ENCODE measurements around the gene SLC7A1. TPM values are rescaled to one million over a fixed set of nuclear protein-coding genes. Genes with fewer than 3 reads are reported as not detected.
A peak's percentile ranks its signal among the peaks of the same experiment; 100 is the strongest.

SLC7A1 gene
- total and polyA plus RNA-seq, 12 donors, result 3.8 to 29.2 (median 17.4) TPM

DNA sequence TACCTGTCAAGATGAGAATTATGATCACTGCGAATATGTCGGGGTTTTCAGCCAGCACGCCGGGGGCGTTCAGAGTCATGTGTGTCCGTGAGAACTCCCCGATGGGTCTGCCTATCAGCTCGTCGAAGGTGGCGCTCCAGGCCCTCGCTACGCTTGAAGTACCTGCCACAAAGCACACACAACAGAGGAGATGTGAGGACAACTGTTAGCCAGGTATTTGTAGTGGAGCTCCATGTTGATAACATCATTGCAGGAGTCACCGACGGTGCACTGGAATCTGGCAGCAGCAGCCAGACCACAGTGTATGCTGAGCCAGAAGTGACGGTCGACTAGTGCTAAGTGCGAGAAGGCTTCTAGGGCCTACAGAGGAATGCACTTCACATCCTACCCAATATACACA is 62.7 kb downstream of the SLC7A1 start:
- intact Hi-C loops (cut with DNase I), result no loop called here
- Histone ChIP-seq H3K27ac (no peak overlapping the region), H3K4me3 (no peak overlapping the region), H3K9me3 (no peaks in the 10 kb centered on the region), H3K4me1 (peaks cover 0 to 5% (median 0%) of the 10 kb centered on the region in 9 donors), H3K36me3 (peaks cover 0 to 84% (median 5%) of the 10 kb centered on the region in 9 donors), H3K27me3 (no peaks in the 10 kb centered on the region)
- no peak for ATAC-seq
- TF ChIP-seq, protein P1, sequence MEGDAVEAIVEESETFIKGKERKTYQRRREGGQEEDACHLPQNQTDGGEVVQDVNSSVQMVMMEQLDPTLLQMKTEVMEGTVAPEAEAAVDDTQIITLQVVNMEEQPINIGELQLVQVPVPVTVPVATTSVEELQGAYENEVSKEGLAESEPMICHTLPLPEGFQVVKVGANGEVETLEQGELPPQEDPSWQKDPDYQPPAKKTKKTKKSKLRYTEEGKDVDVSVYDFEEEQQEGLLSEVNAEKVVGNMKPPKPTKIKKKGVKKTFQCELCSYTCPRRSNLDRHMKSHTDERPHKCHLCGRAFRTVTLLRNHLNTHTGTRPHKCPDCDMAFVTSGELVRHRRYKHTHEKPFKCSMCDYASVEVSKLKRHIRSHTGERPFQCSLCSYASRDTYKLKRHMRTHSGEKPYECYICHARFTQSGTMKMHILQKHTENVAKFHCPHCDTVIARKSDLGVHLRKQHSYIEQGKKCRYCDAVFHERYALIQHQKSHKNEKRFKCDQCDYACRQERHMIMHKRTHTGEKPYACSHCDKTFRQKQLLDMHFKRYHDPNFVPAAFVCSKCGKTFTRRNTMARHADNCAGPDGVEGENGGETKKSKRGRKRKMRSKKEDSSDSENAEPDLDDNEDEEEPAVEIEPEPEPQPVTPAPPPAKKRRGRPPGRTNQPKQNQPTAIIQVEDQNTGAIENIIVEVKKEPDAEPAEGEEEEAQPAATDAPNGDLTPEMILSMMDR (IDR thresholded peaks at IDR 0.05), result no peak
- DNase-seq, result no peak
- 85 to 91% methylated on average over 17 of the region's 17 CpGs for WGBS, 2 donors

DNA sequence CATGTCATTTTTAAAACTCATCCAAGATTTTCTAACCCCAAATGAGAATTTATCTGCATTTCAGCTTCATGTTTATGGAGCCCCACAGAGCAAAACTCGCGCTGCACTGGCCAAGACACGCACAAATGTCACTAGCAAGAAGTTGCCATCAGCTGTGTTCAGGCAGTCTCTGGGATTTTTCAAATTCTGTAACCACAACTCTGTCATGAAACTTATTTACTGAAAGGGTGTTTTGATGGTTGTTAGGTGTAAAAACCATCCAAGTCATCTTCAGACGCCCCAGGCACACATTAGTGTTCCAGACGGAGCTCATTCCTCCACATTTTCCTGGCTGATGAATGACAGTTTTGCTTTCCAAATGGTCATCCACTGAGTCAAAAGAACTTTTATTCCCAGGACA is 63.4 kb downstream of the SLC7A1 start:
- TF ChIP-seq, protein P1 (IDR thresholded peaks at IDR 0.05), result no peak
- DNase-seq (no peak), ATAC-seq (peak in 2 of 8 donors; percentile 34 to 37)
- Histone ChIP-seq H3K9me3 (no peaks in the 10 kb centered on the region), H3K4me3 (no peak overlapping the region), H3K36me3 (peaks cover 0 to 91% (median 5%) of the 10 kb centered on the region in 9 donors), H3K27ac (no peak overlapping the region), H3K27me3 (no peaks in the 10 kb centered on the region), H3K4me1 (peaks cover 0 to 4% (median 0%) of the 10 kb centered on the region in 9 donors)
- intact Hi-C loops (cut with DNase I), result no loop called here
- WGBS, 2 donors, result 75 to 85% methylated on average over 5 of the region's 5 CpGs

- Histone ChIP-seq H3K4me1 (peaks cover 0 to 4% (median 0%) of the 10 kb centered on the region in 9 donors), H3K4me3 (no peak overlapping the region), H3K9me3 (no peaks in the 10 kb centered on the region), H3K27me3 (no peaks in the 10 kb centered on the region), H3K36me3 (peaks cover 0 to 92% (median 5%) of the 10 kb centered on the region in 9 donors), H3K27ac (no peak overlapping the region)
- TF ChIP-seq, protein P1 (IDR thresholded peaks at IDR 0.05), result no peak
- intact Hi-C loops (cut with DNase I), result no loop called here
- 79 to 81% methylated on average over 5 of the region's 5 CpGs for WGBS, 2 donors
- ATAC-seq, result no peak
- no peak for DNase-seq
Measured at GRCh38 chr13:29530901-29531300, 64.6 kb downstream of the SLC7A1 start.

- intact Hi-C loops (cut with DNase I), result no loop called here
- Histone ChIP-seq H3K36me3 (peaks cover 0 to 84% (median 5%) of the 10 kb centered on the region in 9 donors), H3K9me3 (no peaks in the 10 kb centered on the region), H3K4me1 (peaks cover 0 to 7% (median 0%) of the 10 kb centered on the region in 9 donors), H3K27me3 (no peaks in the 10 kb centered on the region), H3K4me3 (no peak overlapping the region), H3K27ac (no peak overlapping the region)
- DNase-seq (no peak), ATAC-seq (no peak)
- TF ChIP-seq, protein P1 (IDR thresholded peaks at IDR 0.05), result no peak
- 96% methylated on average over 5 of the region's 5 CpGs for WGBS, 2 donors
Measured at GRCh38 chr13:29529754-29530153, 65.7 kb downstream of the SLC7A1 start.
